NOMO-1 treated with dmso at 0.1 percent for 144 hours (cell line): ENCODE measurements around the gene CFAP410.
"Not testable (repeated sequence)": the region's sequence is repeated elsewhere in the genome, so short reads cannot be mapped to it uniquely, and the experiment has no call there.

Experiments
- DNase-seq: peaks from one replicate; lab custom pipeline; 2025; ENCODE audit not compliant: unreplicated experiment; lab: John Stamatoyannopoulos, UW

Gene CFAP410

DNA sequence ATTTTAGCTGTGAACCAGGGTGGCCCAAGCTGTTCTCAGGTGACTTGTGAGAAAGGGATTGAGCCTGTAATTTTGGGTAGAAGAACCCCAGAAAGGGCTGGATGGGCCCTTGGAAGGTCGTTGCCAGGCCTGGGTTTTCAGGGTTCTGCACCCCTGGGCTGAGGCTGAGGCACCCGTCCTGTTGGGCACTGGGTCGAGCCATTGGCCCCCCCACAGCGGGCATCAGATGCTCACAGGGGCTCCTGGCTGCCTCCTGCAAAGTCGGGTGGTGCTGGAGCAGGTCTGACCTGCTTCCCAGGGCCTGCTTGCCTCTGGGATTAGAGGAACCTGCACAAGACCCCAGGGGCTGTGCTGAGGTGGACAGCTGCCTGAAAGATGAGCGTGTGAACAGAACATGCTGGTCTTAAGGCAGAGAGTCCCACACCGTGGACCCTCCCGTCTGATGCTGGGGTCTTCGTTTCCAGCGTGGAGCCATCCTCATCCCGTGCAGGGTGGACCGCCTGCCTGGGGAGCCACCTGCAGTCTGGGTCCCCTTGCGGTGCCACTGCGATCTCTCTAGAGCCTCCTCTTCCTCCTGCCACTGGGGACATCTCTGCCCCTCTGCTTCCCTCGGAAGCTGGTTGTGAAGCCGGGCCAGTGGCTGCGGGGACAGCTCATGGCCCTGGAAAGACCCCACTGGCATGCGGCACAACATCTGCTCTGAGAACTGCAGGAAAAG is 12.5 kb upstream of the CFAP410 start:
- DNase-seq, result no peak

GRCh38 chr21:44350773-44351481 is 11.7 kb upstream of the CFAP410 start:
- DNase-seq, result no peak

- DNase-seq, result no peak
These were observed 10.9 kb upstream of the CFAP410 start for GRCh38 chr21:44349847-44350772.

DNA sequence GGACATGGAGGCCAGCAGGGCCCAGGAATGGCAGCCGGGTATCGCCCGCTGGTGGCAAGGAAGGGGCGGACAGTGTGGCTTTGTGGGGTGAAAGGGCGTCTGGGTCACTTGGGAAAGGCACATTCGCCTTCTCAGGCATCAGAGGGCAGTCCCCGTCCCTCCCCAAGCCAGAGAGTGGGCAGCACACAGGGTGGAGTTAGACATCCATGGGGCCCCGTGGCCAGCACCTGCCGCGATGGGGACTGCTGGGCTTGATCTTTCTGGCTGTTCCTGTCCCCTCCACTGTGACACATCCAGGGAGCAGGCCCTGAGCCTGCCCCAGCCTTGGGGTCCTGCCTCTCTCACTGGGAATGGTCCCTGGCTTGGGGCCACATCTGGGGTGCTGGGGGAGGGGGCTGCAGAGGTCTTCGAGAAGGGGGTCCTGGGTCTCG is 10.2 kb upstream of the CFAP410 start:
- DNase-seq, result no peak

- DNase-seq, result no peak
These were observed 9.7 kb upstream of the CFAP410 start for GRCh38 chr21:44348861-44349260.

DNA sequence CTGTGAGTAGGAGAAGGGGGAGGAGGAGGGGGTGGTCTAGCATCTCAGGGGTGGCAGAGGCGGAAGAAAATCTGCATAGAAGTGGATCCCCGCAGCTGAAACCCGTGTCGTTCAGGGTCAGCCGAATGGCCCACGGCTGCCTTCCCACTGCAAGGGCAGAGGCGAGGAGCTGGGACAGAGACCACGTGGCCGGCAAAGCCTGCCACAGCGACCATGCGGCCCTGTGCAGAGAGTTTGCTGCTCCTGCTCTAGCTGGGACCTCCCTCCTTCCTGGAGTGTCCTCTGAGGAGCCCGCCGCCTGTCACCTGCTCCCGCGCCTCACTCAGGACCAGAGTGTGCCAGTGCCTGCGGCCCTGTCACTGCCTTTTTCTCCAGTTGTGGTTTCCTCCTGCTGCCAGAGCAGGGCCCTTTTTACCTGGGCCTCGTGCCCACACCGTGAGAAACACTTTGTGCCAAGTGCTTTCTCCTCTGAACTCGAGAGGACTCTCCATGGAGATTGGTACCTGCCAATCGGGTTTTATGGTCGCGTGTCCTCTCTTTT is 8.8 kb upstream of the CFAP410 start:
- no peak for DNase-seq

DNA sequence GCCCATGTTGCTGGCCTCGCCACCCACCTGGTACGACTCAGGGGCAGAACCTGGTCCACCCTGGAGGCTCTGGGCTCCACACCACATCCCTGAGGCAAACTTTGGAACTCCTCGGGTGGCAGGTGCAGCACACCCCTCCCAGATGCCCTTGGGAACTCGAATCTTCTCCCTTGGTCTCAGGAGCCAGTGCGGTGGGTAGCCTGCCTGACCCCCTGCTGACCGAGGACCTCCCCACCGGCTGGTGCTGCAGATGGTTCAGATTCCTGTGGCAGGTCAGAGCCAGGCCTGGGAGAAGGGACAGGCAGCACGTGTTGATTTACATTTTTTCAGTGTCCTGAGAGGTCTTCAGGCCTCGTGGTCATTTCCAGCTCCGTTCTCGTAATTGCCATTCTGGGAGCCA is 6.3 kb upstream of the CFAP410 start:
- DNase-seq, result no peak

DNA sequence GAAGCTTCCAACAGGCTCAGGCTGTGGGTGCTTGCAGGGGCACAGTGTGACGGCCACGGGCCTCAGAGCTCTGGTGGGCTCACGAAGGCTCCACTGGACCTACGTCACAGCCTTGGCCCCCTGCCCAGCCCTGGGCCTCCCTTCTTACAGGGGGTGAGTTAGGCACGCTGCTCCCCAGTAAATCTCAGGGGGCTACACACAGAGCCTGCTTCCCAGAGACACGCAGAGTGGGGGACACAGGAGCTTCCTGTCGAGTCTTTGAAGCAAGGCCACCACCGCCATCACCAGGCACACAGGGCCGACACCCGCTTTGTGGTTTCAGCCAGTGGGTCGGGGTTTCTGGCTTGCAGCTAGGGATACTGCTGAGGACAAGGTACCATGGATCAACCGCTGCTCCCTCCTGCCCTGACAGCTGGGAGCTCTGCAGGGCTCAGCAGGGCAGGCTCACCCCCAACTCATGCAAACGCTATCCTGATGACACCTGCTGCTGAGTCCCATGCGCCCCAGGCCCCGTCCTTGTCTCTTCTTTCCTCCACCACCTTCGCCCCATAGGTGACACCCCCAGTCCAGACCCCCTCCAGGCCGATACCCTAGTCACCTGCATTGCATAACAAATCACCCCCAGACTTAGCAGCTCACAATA is 5.5 kb upstream of the CFAP410 start:
- no peak for DNase-seq

- DNase-seq, result not testable (repeated sequence)
These were observed 3.8 kb upstream of the CFAP410 start for GRCh38 chr21:44342981-44343380.

- DNase-seq, result not testable (repeated sequence)
These were observed 2.7 kb upstream of the CFAP410 start for GRCh38 chr21:44341726-44342458.

DNA sequence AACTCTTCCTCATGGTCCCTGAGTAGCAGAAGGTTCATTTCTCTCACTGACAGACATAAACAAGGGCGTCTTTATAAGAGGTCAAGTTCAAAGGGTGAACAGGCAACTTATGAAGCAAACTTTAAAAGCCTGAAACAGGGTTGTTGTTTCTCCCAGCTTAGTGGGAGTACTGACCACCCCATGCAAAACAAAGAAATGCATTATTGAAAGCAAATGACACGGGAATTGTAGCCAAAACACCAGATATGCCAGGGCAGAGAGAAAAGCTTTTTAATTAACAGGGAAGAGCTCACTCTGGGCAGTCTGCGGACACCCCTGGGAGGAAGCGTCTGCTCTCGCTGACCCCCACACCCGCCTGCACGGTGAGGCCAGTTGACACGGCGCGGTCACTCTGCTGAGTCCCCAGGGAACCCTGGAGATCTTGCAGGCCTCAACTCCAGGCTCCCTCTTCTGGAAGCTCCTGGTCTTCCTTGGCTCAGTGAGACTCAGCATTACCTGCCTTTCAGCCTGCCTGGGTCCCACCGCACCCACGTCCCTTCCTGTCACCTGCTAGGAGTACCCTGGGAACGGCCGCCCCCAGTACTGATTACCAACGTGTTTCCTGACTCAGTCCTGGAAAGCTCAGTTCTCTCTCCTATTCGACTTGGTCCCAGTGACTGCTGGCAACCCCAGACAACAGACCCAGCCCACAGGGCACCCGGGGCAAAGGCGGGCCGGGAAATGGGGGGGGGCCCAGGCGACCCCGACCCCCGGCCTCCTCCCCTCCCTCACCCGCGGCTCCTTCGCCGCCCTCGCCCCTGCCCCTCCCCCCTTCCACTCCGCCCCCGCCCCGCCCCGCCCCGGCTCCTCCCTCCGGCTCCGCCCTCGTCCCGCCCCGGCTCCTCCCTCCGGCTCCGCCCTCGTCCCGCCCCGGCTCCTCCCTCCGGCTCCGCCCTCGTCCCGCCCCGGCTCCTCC is 972 bp downstream of the CFAP410 start:
- peak; percentile 7 for DNase-seq

DNA sequence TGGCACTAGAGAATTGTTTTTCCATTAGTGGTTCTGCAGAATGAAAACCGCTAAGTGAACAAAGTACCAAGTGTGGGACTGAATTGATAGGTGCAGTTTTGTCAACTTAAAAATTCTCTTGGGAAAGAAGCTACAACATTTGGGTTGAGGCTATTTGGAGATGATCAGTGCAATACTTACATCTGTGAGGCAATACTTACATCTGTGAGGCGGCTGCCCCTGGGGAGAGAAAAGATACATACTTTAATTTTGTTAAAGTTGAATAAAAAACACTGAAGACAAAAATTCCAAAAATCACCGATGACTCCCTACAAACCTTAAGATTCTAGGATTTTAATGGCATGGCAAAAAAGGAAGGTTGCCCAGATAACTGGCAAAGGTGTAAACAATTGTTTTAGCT is 1.7 kb downstream of the CFAP410 start:
- no peak for DNase-seq

GRCh38 chr21:44335266-44336059 is 3.7 kb downstream of the CFAP410 start:
- no peak for DNase-seq

DNA sequence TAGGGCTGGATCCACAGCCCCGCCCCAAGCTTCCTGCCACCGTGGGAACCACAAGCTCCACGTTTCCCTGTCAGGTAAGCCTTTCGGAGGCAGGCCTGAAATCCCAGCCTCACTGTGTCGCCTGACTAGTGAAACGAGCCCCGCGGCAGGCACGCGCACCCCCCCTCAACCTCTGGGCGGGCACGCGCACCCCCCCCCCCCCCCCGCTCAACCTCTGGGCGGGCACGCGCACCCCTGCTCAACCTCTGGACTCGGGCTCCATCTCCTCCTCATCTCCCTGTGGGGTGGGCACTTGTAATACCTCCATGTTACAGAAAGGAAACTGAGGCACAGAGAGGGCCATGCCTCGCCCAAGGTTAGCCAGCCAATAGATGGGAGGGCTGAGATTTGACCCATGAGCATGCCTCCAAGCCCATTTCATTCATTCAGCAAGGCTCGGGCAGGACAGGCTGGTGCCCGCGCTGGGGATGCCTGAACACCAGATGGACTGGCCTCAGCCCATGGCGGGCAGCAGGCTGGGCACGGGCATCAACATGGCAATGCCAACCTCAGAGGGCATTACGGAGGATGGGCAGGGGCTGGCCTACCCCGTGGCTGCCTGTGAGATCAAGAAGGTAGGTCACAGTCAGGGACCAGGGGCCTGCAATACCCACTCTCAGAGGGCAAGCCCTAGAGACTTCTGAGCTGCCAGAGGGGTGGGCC is 4.7 kb downstream of the CFAP410 start:
- no peak for DNase-seq

GRCh38 chr21:44333509-44334328 is 5.5 kb downstream of the CFAP410 start:
- DNase-seq, result no peak

DNA sequence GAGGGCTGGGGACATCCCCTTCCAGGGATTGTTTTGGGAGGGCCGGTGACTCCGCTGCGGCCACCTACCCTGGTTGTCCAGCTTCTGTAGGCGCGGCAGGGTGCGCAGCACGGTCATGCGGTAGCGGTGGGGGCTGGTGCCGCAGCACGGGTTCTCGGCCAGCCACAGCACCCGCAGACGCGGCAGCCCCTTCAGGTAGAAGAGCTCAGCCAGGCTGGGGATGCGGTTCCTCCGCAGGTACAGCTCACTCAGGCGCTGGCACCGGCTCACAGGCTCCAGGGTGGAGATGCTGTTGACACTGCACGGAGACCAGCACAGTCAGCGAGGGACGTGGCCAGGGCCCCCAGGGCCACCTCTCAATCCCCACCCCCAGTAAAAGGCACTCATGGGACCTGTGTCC is 6.2 kb downstream of the CFAP410 start:
- no peak for DNase-seq

DNA sequence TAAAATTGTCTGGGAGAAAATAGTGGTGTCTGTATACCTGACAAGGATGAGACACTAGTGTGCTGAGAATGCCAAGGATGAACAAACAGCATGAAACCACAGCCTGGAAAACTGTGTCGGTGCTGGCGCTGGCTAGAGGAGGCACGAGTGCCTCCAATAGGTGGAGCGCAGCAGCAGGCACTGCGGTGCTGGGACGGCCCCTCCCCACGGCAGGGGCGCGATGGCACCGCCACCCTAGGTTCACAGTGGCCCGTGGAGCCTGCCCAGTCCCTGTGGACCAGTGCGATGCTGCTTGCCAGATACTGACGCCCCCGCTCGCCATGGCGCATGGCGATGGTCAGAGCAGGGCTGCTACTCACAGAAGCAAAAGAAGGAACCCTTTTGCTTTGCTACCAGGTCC is 6.8 kb downstream of the CFAP410 start:
- DNase-seq, result no peak
